ENCODE data around the gene SPEM3.

DNA sequence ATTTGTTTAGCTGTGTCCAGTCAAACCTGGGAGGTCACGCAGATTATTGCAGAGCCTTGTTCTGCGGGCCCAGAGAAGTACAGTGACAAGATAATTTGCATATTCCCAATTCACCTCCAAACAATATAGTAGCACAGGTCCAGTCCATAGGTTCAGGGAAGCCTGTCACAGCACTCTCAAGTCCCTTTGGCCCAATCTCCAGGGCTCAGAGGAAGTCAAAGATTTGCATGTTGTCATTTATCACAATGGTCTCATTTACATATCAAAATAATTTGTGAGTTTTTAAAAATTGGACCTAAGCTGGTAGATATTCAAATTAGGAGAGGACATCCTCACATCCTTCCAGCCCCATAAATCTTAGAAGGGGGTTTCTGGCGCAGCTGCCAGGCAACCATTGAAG, 38.8 kb downstream of the SPEM3 start:
- no peak for TF ChIP-seq SPI1 (IDR thresholded peaks at IDR 0.05; ENCODE audit: borderline replicate concordance, low read depth)
- TF ChIP-seq, protein P1, sequence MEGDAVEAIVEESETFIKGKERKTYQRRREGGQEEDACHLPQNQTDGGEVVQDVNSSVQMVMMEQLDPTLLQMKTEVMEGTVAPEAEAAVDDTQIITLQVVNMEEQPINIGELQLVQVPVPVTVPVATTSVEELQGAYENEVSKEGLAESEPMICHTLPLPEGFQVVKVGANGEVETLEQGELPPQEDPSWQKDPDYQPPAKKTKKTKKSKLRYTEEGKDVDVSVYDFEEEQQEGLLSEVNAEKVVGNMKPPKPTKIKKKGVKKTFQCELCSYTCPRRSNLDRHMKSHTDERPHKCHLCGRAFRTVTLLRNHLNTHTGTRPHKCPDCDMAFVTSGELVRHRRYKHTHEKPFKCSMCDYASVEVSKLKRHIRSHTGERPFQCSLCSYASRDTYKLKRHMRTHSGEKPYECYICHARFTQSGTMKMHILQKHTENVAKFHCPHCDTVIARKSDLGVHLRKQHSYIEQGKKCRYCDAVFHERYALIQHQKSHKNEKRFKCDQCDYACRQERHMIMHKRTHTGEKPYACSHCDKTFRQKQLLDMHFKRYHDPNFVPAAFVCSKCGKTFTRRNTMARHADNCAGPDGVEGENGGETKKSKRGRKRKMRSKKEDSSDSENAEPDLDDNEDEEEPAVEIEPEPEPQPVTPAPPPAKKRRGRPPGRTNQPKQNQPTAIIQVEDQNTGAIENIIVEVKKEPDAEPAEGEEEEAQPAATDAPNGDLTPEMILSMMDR (IDR thresholded peaks at IDR 0.05; ENCODE audit: insufficient read depth, low read length) = no peak
